ENCODE results near the gene IER5. TPM values are rescaled to one million over a fixed set of nuclear protein-coding genes. Genes with fewer than 3 reads are reported as not detected.

IER5 gene
- total RNA-seq, 1 donor from 2014 or later = 18.0 TPM

GRCh38 chr1:181064011-181064623 lies 24.4 kb upstream of the IER5 start:
- H3K27me3 Mint-ChIP-seq (ENCODE audit: unreplicated experiment) = no peaks in the 10 kb centered on the region
- TF ChIP-seq CTCF (IDR thresholded peaks at IDR 0.05; ENCODE audit: unreplicated experiment) = no peak
- H3K36me3 Mint-ChIP-seq (ENCODE audit: low read depth, unreplicated experiment) = no peaks in the 10 kb centered on the region
- no peak overlapping the region for H3K4me3 Mint-ChIP-seq (ENCODE audit: unreplicated experiment)
- DNase-seq (ENCODE audit: low spot score) = no peak
- no peak overlapping the region for H3K27ac Mint-ChIP-seq (ENCODE audit: unreplicated experiment)
- H3K4me1 Mint-ChIP-seq (ENCODE audit: unreplicated experiment) = peaks cover 6% of the 10 kb centered on the region
- no peaks in the 10 kb centered on the region for H3K9me3 Mint-ChIP-seq (ENCODE audit: unreplicated experiment)

DNA sequence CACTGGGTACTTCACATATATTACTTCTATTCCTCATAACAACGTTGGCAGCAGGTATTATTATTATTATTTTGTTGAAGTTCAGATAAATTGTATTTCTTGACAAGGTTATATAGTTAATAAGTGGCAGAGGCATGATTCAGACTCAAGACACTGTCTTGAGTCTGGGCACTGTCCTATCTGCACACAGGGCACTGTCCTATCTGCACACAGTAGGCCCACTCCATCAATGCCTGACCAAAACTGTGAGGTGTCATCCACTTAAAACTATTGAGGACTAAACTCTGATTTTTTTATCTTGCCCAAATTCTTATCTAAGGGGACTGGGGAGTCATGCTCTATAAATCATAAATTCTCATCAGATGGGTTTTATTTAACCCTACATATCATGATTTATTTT lies 23.8 kb upstream of the IER5 start:
- no peak overlapping the region for H3K27ac Mint-ChIP-seq (ENCODE audit: unreplicated experiment)
- no peaks in the 10 kb centered on the region for H3K9me3 Mint-ChIP-seq (ENCODE audit: unreplicated experiment)
- TF ChIP-seq CTCF (IDR thresholded peaks at IDR 0.05; ENCODE audit: unreplicated experiment) = no peak
- DNase-seq (ENCODE audit: low spot score) = no peak
- H3K36me3 Mint-ChIP-seq (ENCODE audit: low read depth, unreplicated experiment) = no peaks in the 10 kb centered on the region
- peaks cover 6% of the 10 kb centered on the region for H3K4me1 Mint-ChIP-seq (ENCODE audit: unreplicated experiment)
- no peaks in the 10 kb centered on the region for H3K27me3 Mint-ChIP-seq (ENCODE audit: unreplicated experiment)
- no peak overlapping the region for H3K4me3 Mint-ChIP-seq (ENCODE audit: unreplicated experiment)

DNA sequence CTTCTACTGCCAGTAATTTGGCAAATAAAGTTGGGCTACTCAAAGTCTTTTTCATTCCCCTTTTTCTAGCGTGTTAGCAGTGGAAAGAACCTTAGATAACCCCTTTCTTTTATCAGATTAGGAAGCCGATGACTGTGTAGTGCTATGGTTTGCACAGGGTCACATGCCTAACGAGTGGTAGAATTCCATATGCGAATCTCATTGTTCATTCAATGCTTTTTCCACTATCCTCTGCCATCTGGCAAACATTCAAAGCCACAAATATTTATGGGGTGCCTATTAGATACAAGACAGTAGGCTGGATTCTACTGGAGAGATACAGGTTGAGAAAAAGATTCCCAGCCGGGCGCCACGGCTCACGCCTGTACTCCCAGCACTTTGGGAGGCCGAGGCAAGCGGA lies 14.9 kb upstream of the IER5 start:
- no peak for TF ChIP-seq CTCF (IDR thresholded peaks at IDR 0.05; ENCODE audit: unreplicated experiment)
- Mint-ChIP-seq H3K27me3 (ENCODE audit: unreplicated experiment) (peaks cover 2% of the 10 kb centered on the region), H3K4me1 (ENCODE audit: unreplicated experiment) (peaks cover 15% of the 10 kb centered on the region), H3K4me3 (ENCODE audit: unreplicated experiment) (no peak overlapping the region), H3K27ac (ENCODE audit: unreplicated experiment) (no peak overlapping the region), H3K9me3 (ENCODE audit: unreplicated experiment) (no peaks in the 10 kb centered on the region), H3K36me3 (ENCODE audit: low read depth, unreplicated experiment) (peaks cover 4% of the 10 kb centered on the region)
- no peak for DNase-seq (ENCODE audit: low spot score)

DNA sequence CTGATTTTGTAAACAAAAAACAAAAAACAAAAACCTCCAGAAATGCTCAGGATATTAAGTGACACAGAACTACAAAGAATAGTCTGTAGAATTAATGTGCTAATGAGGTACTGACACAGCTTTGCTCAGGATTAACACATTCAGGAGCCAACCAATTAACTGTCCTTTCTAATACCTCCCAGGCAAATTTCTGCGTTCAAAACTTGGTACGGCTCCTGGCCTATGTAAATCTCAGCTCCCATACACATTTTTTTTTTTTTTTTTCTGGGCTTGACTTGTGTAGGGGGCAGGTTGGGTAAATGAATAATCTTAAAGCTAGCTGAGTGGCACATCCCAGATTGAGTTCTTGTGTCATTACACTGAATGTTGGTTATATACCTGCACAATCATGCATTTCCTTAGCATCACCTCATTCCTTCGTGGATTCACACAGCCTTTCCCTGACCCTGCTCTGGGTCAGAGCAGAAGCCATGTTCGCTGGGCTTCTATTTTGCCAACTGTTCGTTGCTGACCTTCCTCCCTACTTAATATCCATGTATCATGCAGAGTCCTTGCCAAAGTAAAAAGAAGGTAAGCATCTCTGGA lies 12.6 kb upstream of the IER5 start:
- Mint-ChIP-seq H3K36me3 (ENCODE audit: low read depth, unreplicated experiment) (peaks cover 4% of the 10 kb centered on the region), H3K27me3 (ENCODE audit: unreplicated experiment) (peaks cover 4% of the 10 kb centered on the region), H3K4me1 (ENCODE audit: unreplicated experiment) (peaks cover 22% of the 10 kb centered on the region), H3K4me3 (ENCODE audit: unreplicated experiment) (no peak overlapping the region), H3K9me3 (ENCODE audit: unreplicated experiment) (no peaks in the 10 kb centered on the region), H3K27ac (ENCODE audit: unreplicated experiment) (no peak overlapping the region)
- DNase-seq (ENCODE audit: low spot score) = no peak
- TF ChIP-seq CTCF (IDR thresholded peaks at IDR 0.05; ENCODE audit: unreplicated experiment) = no peak

- Mint-ChIP-seq H3K4me1 (ENCODE audit: unreplicated experiment) (peaks cover 22% of the 10 kb centered on the region), H3K27me3 (ENCODE audit: unreplicated experiment) (peaks cover 4% of the 10 kb centered on the region), H3K27ac (ENCODE audit: unreplicated experiment) (no peak overlapping the region), H3K36me3 (ENCODE audit: low read depth, unreplicated experiment) (peaks cover 4% of the 10 kb centered on the region), H3K9me3 (ENCODE audit: unreplicated experiment) (no peaks in the 10 kb centered on the region), H3K4me3 (ENCODE audit: unreplicated experiment) (no peak overlapping the region)
- TF ChIP-seq CTCF (IDR thresholded peaks at IDR 0.05; ENCODE audit: unreplicated experiment) = no peak
- no peak for DNase-seq (ENCODE audit: low spot score)
Observed at GRCh38 chr1:181076852-181077251, 11.6 kb upstream of the IER5 start.
